Smooth muscle cell (in vitro differentiated cells): ENCODE results near the gene DTNB. TPM values are rescaled to one million over a fixed set of nuclear protein-coding genes. Genes with fewer than 3 reads are reported as not detected.
"Not testable (repeated sequence)": the region's sequence is repeated elsewhere in the genome, so short reads cannot be mapped to it uniquely, and the experiment has no call there.

Source experiments
- DNase-seq: peaks from one replicate; lab custom pipeline; 2025; ENCODE audit not compliant: unreplicated experiment; lab: John Stamatoyannopoulos, UW
- H2AFZ ChIP-seq: fragments of 200-600 bp; sonication (generic); 2 replicates; pipeline ENCODE4 v1.6.0; 2016; ENCODE audit warnings: antibody characterized with exemption, low read depth, mild to moderate bottlenecking
- H3F3A ChIP-seq: fragments of 200-600 bp; sonication (generic); 2 replicates; pipeline ENCODE4 v1.6.0; 2017; ENCODE audit warnings: antibody characterized with exemption, low read depth
- H3K27ac ChIP-seq: fragments of 200-600 bp; sonication (generic); 2 replicates; pipeline ENCODE4 v1.5.1; 2016; ENCODE audit warnings: low read depth, mild to moderate bottlenecking
- H3K27me3 ChIP-seq: fragments of 200-600 bp; sonication (generic); 2 replicates; pipeline ENCODE4 v1.6.1; 2016; ENCODE audit warnings: low read depth, mild to moderate bottlenecking
- H3K36me3 ChIP-seq: fragments of 200-600 bp; sonication (generic); 2 replicates; pipeline ENCODE4 v1.5.1; 2016; ENCODE audit warnings: low read depth
- H3K4me1 ChIP-seq: fragments of 200-600 bp; sonication (generic); 2 replicates; pipeline ENCODE4 v1.5.1; 2016; ENCODE audit warnings: low read depth
- H3K4me2 ChIP-seq: fragments of 200-600 bp; sonication (generic); 2 replicates; pipeline ENCODE4 v1.6.0; 2016; ENCODE audit warnings: mild to moderate bottlenecking
- H3K4me3 ChIP-seq: fragments of 200-600 bp; sonication (generic); 2 replicates; pipeline ENCODE4 v1.5.1; 2016; ENCODE audit warnings: mild to moderate bottlenecking
- H3K79me2 ChIP-seq: fragments of 200-600 bp; sonication (generic); 2 replicates; pipeline ENCODE4 v1.6.0; 2016; ENCODE audit warnings: low read depth, mild to moderate bottlenecking
- H3K9ac ChIP-seq: fragments of 200-600 bp; sonication (generic); 2 replicates; pipeline ENCODE4 v1.6.0; 2016; ENCODE audit warnings: low read depth
- H3K9me3 ChIP-seq: fragments of 200-600 bp; sonication (generic); replicated peaks from 2 replicates; pipeline ENCODE4 v1.5.1; 2016; ENCODE audit warnings: low read depth
- H4K20me1 ChIP-seq: fragments of 200-600 bp; sonication (generic); 2 replicates; pipeline ENCODE4 v1.6.0; 2016; ENCODE audit warnings: low read depth
- CTCF ChIP-seq: fragments of 200-600 bp; sonication (generic); IDR thresholded peaks from 2 replicates; pipeline ENCODE4 v1.5.1; 2017; ENCODE audit warnings: borderline replicate concordance, mild to moderate bottlenecking, antibody characterized with exemption; ENCODE audit not compliant: insufficient read depth, poor library complexity, severe bottlenecking
- WGBS: methylation state at CpG from one replicate; pipeline ENCODE4 v1.1.7; 2016; ENCODE audit warnings: low lambda C conversion rate; 5-methylcytosine and 5-hydroxymethylcytosine counted together
- polyA plus RNA-seq: library from polyadenylated mRNA; unstranded; fragments of >200 nt; fragmentation: Nextera tagmentation; extraction: Ambion mirVana; gene quantifications from 2 replicates; pipeline ENCODE4 v1.2.1, GENCODE V29; 2016
- total RNA-seq: library from RNA; depleted of rRNA; stranded (reverse); fragments of >200 nt; gene quantifications from 2 replicates; pipeline ENCODE4 v1.2.3, GENCODE V29; 2014

Gene DTNB
- total and polyA plus RNA-seq, 2 experiments from 2014 or later, result 4.9 to 5.4 TPM

DNA sequence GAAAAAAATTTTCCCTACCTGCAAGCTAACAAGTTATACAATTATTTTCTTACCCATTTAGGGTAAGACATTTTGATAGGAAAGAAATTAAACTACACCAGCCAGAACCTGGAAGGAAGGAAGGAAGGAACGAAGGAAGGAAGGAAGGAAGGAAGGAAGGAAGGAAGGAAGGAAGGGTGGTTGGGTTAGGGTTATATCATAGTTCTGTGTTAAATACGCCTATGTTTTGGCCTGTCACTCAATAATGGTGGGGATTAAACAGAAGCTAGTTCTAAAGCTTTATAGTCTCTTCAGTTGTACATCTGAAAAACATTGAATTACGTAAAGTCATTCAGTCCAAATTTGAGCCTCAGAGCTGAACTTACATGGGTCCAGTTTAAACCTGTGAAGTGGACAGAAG lies 256.7 kb downstream of the DTNB start:
- no peak overlapping the region for H3K4me2 ChIP-seq
- no peak overlapping the region for H2AFZ ChIP-seq
- no peaks in the 10 kb centered on the region for H3K9me3 ChIP-seq
- no peak overlapping the region for H3K9ac ChIP-seq
- H3F3A ChIP-seq, result no peaks in the 10 kb centered on the region
- no peaks in the 10 kb centered on the region for H3K4me1 ChIP-seq
- H3K27me3 ChIP-seq, result no peaks in the 10 kb centered on the region
- WGBS, result 86% methylated on average over 3 of the region's 3 CpGs
- no peak overlapping the region for H3K4me3 ChIP-seq
- DNase-seq, result no peak
- H3K36me3 ChIP-seq, result no peaks in the 10 kb centered on the region
- H3K27ac ChIP-seq, result no peak overlapping the region
- H4K20me1 ChIP-seq, result no peaks in the 10 kb centered on the region
- no peaks in the 10 kb centered on the region for H3K79me2 ChIP-seq
- no peak for TF ChIP-seq CTCF

- no peak overlapping the region for H3K27ac ChIP-seq
- H3K4me1 ChIP-seq, result no peaks in the 10 kb centered on the region
- H3K36me3 ChIP-seq, result no peaks in the 10 kb centered on the region
- no peak overlapping the region for H3K4me3 ChIP-seq
- 94% methylated on average over 6 of the region's 6 CpGs for WGBS
- H3K27me3 ChIP-seq, result no peaks in the 10 kb centered on the region
- no peaks in the 10 kb centered on the region for H3K79me2 ChIP-seq
- H3K9me3 ChIP-seq, result no peaks in the 10 kb centered on the region
- H3F3A ChIP-seq, result no peaks in the 10 kb centered on the region
- DNase-seq, result no peak
- TF ChIP-seq CTCF, result no peak
- no peak overlapping the region for H3K9ac ChIP-seq
- H2AFZ ChIP-seq, result no peak overlapping the region
- H4K20me1 ChIP-seq, result no peaks in the 10 kb centered on the region
- H3K4me2 ChIP-seq, result no peak overlapping the region
These were observed 258.6 kb downstream of the DTNB start for GRCh38 chr2:25414781-25415180.

DNA sequence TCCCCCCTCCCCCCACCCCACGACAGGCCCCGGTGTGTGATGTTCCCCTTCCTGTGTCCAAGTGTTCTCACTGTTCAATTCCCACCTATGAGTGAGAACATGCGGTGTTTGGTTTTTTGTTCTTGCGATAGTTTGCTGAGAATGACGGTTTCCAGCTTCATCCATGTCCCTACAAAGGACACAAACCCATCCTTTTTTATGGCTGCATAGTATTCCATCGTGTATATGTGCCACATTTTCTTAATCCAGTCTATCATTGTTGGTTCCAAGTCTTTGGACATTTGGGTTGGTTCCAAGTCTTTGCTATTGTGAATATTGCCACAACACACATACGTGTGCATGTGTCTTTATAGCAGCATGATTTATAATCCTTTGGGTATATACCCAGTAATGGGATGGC lies 260.0 kb downstream of the DTNB start:
- not testable (repeated sequence) for H3K9ac ChIP-seq
- WGBS, result 99% methylated on average over 3 of the region's 7 CpGs

GRCh38 chr2:25411753-25412152 lies 261.6 kb downstream of the DTNB start:
- no peaks in the 10 kb centered on the region for H3K36me3 ChIP-seq
- no peak overlapping the region for H3K27ac ChIP-seq
- no peak overlapping the region for H2AFZ ChIP-seq
- 72% methylated on average over 6 of the region's 6 CpGs for WGBS
- H3K9me3 ChIP-seq, result no peaks in the 10 kb centered on the region
- no peaks in the 10 kb centered on the region for H3F3A ChIP-seq
- H3K4me1 ChIP-seq, result no peaks in the 10 kb centered on the region
- no peak overlapping the region for H3K4me3 ChIP-seq
- H3K27me3 ChIP-seq, result no peaks in the 10 kb centered on the region
- no peak for TF ChIP-seq CTCF
- H3K9ac ChIP-seq, result no peak overlapping the region
- DNase-seq, result no peak
- H4K20me1 ChIP-seq, result no peaks in the 10 kb centered on the region
- no peak overlapping the region for H3K4me2 ChIP-seq
- no peaks in the 10 kb centered on the region for H3K79me2 ChIP-seq

More for the DNA sequence above, 260.0 kb downstream of the DTNB start:
- not testable (repeated sequence) for H2AFZ ChIP-seq, H3F3A ChIP-seq, H4K20me1 ChIP-seq, H3K79me2 ChIP-seq, H3K4me2 ChIP-seq, H3K4me3 ChIP-seq, H3K27me3 ChIP-seq, H3K36me3 ChIP-seq, H3K9me3 ChIP-seq, H3K27ac ChIP-seq, DNase-seq, H3K4me1 ChIP-seq
